Renal cortex interstitium (tissue), 11 donors: Measurements from ENCODE around the gene KCNK2. TPM values are rescaled to one million over a fixed set of nuclear protein-coding genes. Genes with fewer than 3 reads are reported as not detected.

Experiments used
- DNase-seq, 11 donors: peaks; one replicate each; pipeline ENCODE4 v3.0.0-alpha.2; 2013; ENCODE audit warnings: low read depth in 9 of 11, low spot score in 4 of 11; ENCODE audit errors: extremely low read depth in 1 of 11
- polyA plus RNA-seq, 3 donors: library from polyadenylated mRNA; unstranded; fragments of 120-200 nt; gene quantifications; one replicate each; pipeline ENCODE4 v1.2.1, GENCODE V29; 2013; ENCODE audit not compliant: insufficient read length in 3 of 3

The KCNK2 gene
- polyA plus RNA-seq, 3 donors, result 1.5 to 3.2 (median 3.0) TPM

GRCh38 chr1:215279682-215280081 lies 197.1 kb downstream of the KCNK2 start:
- no peak for DNase-seq

GRCh38 chr1:215282557-215282956 lies 200.0 kb downstream of the KCNK2 start:
- no peak for DNase-seq

- no peak for DNase-seq
Observed at GRCh38 chr1:215285013-215285800, 202.7 kb downstream of the KCNK2 start.
